Activated naive CD8-positive, alpha-beta T cell treated with anti-CD3 and anti-CD28 coated beads, Interleukin-2, amount 50 U/mL, for 24 hours (primary cell): Measurements from ENCODE around the gene HBG1.
"Not testable (repeated sequence)": the region's sequence is repeated elsewhere in the genome, so short reads cannot be mapped to it uniquely, and the experiment has no call there.

Experiments used
- ATAC-seq: fragments of 150-1000 bp; cut with Tn5 transposase; one replicate; pipeline ENCODE4 v1.10.0; 2021
- DNase-seq: peaks from one replicate; pipeline ENCODE4 v3.0.0; 2021
- H3K27ac Mint-ChIP-seq: one replicate; pipeline ENCODE4 v1.8.0; 2021; ENCODE audit warnings: mild to moderate bottlenecking, mixed read lengths
- H3K27me3 Mint-ChIP-seq: one replicate; pipeline ENCODE4 v1.8.0; 2021; ENCODE audit warnings: mixed read lengths
- H3K36me3 Mint-ChIP-seq: one replicate; pipeline ENCODE4 v1.8.0; 2021; ENCODE audit warnings: low read depth, mixed read lengths
- H3K4me1 Mint-ChIP-seq: one replicate; pipeline ENCODE4 v1.8.0; 2021; ENCODE audit warnings: mixed read lengths
- H3K4me3 Mint-ChIP-seq: one replicate; pipeline ENCODE4 v1.8.0; 2021; ENCODE audit warnings: mild to moderate bottlenecking, moderate library complexity, mixed read lengths
- H3K9me3 Mint-ChIP-seq: one replicate; pipeline ENCODE4 v1.8.0; 2021; ENCODE audit warnings: mixed read lengths

Gene HBG1

DNA sequence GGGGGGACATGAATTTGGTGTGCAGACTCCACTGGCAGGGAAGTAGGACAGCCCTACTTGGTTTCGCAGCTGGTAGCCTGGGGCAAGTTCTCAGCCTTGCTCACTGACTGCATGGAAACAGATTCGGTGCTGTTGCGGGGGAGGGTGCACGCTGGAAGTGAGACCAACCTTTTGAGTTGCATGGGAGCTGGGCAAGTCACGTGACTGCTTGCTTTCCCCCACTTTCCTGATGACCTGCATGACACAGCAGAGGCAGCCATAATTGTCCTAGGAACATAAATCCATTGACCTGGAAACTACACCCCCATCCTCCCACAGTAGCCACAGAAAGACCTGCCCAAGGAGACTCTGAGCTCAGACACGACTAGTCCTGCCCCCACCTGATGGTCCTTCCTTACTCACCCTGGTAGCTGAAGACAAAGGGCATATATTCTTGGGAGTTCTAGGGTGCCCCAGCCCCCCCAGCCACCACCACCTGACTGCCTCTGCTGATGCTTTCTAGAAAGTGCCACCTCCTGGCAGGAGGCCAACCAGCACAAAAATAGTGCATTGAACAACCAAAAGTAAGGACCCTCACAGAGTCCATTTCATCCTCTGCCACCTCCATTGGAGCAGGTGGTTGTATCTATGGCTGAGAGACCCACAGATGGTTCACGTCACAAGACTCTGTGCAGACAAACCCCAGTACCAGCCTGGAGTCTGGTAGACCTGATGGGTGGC lies 9.0 kb upstream of the HBG1 start:
- DNase-seq = no peak

GRCh38 chr11:5257296-5257695 lies 7.6 kb upstream of the HBG1 start:
- no peak for ATAC-seq
- Mint-ChIP-seq H3K27me3 (no peaks in the 10 kb centered on the region), H3K9me3 (no peaks in the 10 kb centered on the region), H3K36me3 (no peaks in the 10 kb centered on the region), H3K4me3 (no peak overlapping the region), H3K27ac (no peak overlapping the region), H3K4me1 (no peaks in the 10 kb centered on the region)
- DNase-seq = no peak

More for the DNA sequence above, 9.0 kb upstream of the HBG1 start:
- Mint-ChIP-seq H3K36me3 (no peaks in the 10 kb centered on the region), H3K27ac (no peak overlapping the region), H3K4me3 (no peak overlapping the region), H3K9me3 (no peaks in the 10 kb centered on the region), H3K27me3 (no peaks in the 10 kb centered on the region), H3K4me1 (no peaks in the 10 kb centered on the region)
- ATAC-seq = no peak

DNA sequence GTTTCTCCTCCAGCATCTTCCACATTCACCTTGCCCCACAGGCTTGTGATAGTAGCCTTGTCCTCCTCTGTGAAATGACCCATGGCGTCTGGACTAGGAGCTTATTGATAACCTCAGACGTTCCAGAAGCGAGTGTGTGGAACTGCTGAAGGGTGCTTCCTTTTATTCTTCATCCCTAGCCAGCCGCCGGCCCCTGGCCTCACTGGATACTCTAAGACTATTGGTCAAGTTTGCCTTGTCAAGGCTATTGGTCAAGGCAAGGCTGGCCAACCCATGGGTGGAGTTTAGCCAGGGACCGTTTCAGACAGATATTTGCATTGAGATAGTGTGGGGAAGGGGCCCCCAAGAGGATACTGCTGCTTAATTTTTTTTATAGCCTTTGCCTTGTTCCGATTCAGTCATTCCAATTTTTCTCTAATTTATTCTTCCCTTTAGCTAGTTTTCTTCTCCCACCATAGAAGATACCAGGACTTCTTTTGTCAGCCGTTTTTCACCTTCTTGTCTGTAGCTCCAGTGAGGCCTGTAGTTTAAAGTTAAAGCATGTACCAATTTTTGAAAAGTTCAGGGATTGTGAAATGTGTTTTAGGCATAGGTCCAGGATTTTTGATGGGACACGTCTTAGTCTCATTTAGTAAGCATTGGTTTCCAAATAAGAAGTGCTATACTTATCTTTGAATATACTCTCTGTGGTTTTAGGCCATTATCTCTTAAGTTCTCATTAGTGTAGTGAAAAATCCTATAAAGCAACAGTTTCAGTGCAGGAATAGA lies 5.2 kb upstream of the HBG1 start, which contains the start of gene HBG2:
TSS of gene HBG2 (minus strand) at position 136 of the 768 bp plus-strand sequence. CDS start at position 83, 53 bp downstream.
- DNase-seq, H3K27ac Mint-ChIP-seq, H3K4me1 Mint-ChIP-seq, H3K9me3 Mint-ChIP-seq, H3K36me3 Mint-ChIP-seq, ATAC-seq, H3K27me3 Mint-ChIP-seq, H3K4me3 Mint-ChIP-seq: not testable (repeated sequence)

DNA sequence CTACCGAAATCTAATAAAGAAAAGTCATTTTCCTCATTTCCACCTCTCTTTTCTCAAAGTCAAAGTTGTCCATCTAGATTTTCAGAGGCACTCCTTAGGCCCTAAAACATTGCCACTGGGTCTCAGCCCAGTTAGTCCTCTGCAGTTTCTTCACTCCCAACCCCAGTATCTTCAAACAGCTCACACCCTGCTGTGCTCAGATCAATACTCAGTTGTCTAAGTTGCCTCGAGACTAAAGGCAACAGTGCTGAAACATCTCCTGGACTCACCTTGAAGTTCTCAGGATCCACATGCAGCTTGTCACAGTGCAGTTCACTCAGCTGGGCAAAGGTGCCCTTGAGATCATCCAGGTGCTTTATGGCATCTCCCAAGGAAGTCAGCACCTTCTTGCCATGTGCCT lies 4.4 kb upstream of the HBG1 start:
- not testable (repeated sequence) for H3K27me3 Mint-ChIP-seq, DNase-seq, ATAC-seq, H3K4me3 Mint-ChIP-seq, H3K36me3 Mint-ChIP-seq, H3K27ac Mint-ChIP-seq, H3K4me1 Mint-ChIP-seq, H3K9me3 Mint-ChIP-seq

GRCh38 chr11:5253440-5253839 lies 3.8 kb upstream of the HBG1 start:
- H3K36me3 Mint-ChIP-seq, ATAC-seq, H3K27me3 Mint-ChIP-seq: not testable (repeated sequence)

GRCh38 chr11:5252919-5253265 lies 3.2 kb upstream of the HBG1 start:
- no peak for ATAC-seq
- Mint-ChIP-seq H3K4me3 (no peak overlapping the region), H3K4me1 (no peaks in the 10 kb centered on the region), H3K27me3 (no peaks in the 10 kb centered on the region), H3K9me3 (no peaks in the 10 kb centered on the region), H3K36me3 (no peaks in the 10 kb centered on the region), H3K27ac (no peak overlapping the region)
- no peak for DNase-seq

More at GRCh38 chr11:5253440-5253839, 3.8 kb upstream of the HBG1 start:
- H3K4me3 Mint-ChIP-seq, H3K9me3 Mint-ChIP-seq, DNase-seq, H3K4me1 Mint-ChIP-seq, H3K27ac Mint-ChIP-seq: not testable (repeated sequence)

- no peak for ATAC-seq
- Mint-ChIP-seq H3K4me3 (no peak overlapping the region), H3K4me1 (no peaks in the 10 kb centered on the region), H3K27me3 (no peaks in the 10 kb centered on the region), H3K9me3 (no peaks in the 10 kb centered on the region), H3K36me3 (no peaks in the 10 kb centered on the region), H3K27ac (no peak overlapping the region)
- no peak for DNase-seq
Observed at GRCh38 chr11:5252192-5252918, 2.7 kb upstream of the HBG1 start.

- Mint-ChIP-seq H3K4me3 (no peak overlapping the region), H3K27ac (no peak overlapping the region), H3K9me3 (no peaks in the 10 kb centered on the region), H3K36me3 (no peaks in the 10 kb centered on the region), H3K27me3 (no peaks in the 10 kb centered on the region), H3K4me1 (no peaks in the 10 kb centered on the region)
- no peak for ATAC-seq
- DNase-seq = no peak
Observed at GRCh38 chr11:5251746-5252145, 2.1 kb upstream of the HBG1 start.

- no peak overlapping the region for H3K4me3 Mint-ChIP-seq
- H3K27me3 Mint-ChIP-seq = no peaks in the 10 kb centered on the region
- no peaks in the 10 kb centered on the region for H3K4me1 Mint-ChIP-seq
Observed at GRCh38 chr11:5250543-5251204, 1.0 kb upstream of the HBG1 start.

GRCh38 chr11:5248498-5248897 lies 1.2 kb downstream of the HBG1 start:
- not testable (repeated sequence) for H3K27me3 Mint-ChIP-seq, ATAC-seq, H3K4me3 Mint-ChIP-seq, H3K36me3 Mint-ChIP-seq, H3K27ac Mint-ChIP-seq, H3K9me3 Mint-ChIP-seq, DNase-seq, H3K4me1 Mint-ChIP-seq

More at GRCh38 chr11:5250543-5251204, 1.0 kb upstream of the HBG1 start:
- no peak for DNase-seq
- Mint-ChIP-seq H3K27ac (no peak overlapping the region), H3K36me3 (no peaks in the 10 kb centered on the region), H3K9me3 (no peaks in the 10 kb centered on the region)
- ATAC-seq = no peak

DNA sequence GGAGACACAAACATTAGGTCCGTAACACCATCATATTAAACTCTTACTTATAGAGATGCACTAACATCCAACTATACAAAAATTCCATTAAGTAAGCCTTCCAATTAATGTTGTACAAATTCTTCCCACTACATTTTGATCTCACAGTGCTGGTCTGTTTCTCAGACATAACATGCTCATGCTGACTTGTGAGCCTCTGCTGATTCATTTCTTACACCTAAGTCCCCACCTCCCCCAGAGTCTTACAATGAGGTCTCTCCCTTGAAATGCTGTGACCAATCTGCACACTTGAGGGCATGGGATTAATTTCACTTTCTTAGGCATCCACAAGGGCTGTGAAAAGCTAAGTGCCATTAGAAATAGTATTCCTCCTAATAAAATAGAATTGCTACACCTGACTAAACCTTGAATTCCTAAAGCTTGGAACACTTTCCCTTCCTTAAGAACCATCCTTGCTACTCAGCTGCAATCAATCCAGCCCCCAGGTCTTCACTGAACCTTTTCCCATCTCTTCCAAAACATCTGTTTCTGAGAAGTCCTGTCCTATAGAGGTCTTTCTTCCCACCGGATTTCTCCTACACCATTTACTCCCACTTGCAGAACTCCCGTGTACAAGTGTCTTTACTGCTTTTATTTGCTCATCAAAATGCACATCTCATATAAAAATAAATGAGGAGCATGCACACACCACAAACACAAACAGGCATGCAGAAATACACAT lies 2.0 kb downstream of the HBG1 start:
- Mint-ChIP-seq H3K27ac (no peak overlapping the region), H3K36me3 (no peaks in the 10 kb centered on the region), H3K9me3 (no peaks in the 10 kb centered on the region), H3K4me3 (no peak overlapping the region), H3K27me3 (peaks cover 3% of the 10 kb centered on the region), H3K4me1 (no peaks in the 10 kb centered on the region)
- ATAC-seq (no peak), DNase-seq (no peak)

DNA sequence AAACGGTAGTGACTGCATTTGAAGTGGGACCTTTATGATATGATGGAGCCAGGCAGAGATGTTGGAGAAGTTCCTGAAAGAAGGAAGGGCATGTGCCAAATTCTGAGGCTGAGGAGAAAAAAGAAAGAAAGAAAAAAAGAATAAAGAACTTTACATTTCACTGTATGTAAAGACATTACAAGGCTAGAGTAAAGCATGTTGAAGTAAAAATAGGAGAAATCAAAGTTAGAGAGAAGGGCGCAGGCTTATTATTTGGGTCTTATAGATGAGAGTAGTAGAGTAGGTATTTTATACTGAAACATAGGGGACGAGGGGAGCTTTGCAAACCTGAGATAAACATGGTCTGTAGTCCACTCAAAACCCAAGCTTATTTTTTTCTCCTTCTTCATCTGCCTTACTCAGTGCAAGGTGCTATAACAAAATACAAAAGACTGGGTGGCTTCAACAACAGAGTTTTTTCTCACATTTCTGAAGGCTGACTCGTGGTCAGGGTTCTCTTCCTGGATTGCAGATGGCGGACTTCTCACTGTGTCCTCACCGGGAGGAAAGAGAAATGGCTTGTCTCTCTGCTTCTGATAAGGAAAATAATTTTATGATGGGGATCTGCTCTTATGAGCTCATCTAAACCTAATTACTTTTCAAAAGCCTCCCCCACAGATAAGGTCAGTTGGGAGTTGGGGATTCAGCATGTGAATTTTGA lies 2.7 kb downstream of the HBG1 start:
- H3K9me3 Mint-ChIP-seq = no peaks in the 10 kb centered on the region
- no peaks in the 10 kb centered on the region for H3K36me3 Mint-ChIP-seq
- no peak overlapping the region for H3K27ac Mint-ChIP-seq
- H3K4me3 Mint-ChIP-seq = no peak overlapping the region
- no peak for ATAC-seq
- no peak for DNase-seq
- H3K27me3 Mint-ChIP-seq = peaks cover 3% of the 10 kb centered on the region
- no peaks in the 10 kb centered on the region for H3K4me1 Mint-ChIP-seq

GRCh38 chr11:5245155-5245554 lies 4.5 kb downstream of the HBG1 start:
- H3K27ac Mint-ChIP-seq = no peak overlapping the region
- no peak overlapping the region for H3K4me3 Mint-ChIP-seq
- DNase-seq (no peak), ATAC-seq (no peak)
- no peaks in the 10 kb centered on the region for H3K9me3 Mint-ChIP-seq
- H3K4me1 Mint-ChIP-seq = no peaks in the 10 kb centered on the region
- no peaks in the 10 kb centered on the region for H3K36me3 Mint-ChIP-seq
- peaks cover 3% of the 10 kb centered on the region for H3K27me3 Mint-ChIP-seq
